HPDE6-E6E7 (cell line): ENCODE measurements around the gene SSBP3.

Source experiments
- DNase-seq: peaks from one replicate; pipeline ENCODE4 v3.0.0; 2011; ENCODE audit warnings: missing footprints; ENCODE audit errors: extremely low spot score

Gene SSBP3

DNA sequence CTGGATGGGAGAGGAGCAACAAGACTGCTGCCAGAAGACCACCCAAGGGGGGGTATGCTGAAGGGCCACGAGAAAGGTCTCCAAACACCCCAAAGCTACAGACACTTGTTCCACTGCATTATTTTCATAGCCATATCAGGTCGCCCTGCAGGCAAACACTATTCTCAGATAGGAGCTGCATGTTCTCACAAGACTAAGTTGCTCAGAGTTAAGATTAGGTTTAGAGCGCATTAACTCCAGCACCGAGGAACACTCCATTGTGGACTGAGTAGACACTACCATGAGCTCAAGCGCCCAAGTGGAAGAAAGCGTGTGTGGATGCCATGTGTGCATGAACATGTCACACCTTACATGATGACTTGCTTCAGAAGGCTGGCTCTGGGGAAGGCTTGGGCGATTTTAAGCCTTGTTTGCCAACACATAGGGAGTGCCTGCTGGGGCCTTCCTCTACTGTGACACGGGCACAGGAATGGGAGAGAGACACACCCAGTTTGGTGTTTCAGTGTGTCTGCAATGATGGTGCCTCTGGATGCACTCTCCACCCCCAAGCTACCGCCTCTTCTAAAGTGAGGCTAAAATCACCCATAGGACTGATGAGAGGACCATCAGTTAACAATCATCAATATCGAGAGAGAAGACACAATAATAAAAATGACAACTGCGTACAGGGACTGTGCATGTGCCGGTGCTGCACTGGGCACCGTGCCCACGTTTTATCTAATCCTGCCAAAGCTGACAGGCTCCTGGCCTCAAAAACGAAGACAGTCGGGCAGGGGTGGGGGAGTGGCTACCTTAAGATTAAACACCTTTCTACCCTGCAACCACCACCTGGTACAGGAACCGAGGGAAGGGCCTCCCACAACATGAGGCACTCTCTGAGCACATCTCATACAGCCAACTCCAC lies 34.9 kb downstream of the SSBP3 start:
- DNase-seq, result no peak

DNA sequence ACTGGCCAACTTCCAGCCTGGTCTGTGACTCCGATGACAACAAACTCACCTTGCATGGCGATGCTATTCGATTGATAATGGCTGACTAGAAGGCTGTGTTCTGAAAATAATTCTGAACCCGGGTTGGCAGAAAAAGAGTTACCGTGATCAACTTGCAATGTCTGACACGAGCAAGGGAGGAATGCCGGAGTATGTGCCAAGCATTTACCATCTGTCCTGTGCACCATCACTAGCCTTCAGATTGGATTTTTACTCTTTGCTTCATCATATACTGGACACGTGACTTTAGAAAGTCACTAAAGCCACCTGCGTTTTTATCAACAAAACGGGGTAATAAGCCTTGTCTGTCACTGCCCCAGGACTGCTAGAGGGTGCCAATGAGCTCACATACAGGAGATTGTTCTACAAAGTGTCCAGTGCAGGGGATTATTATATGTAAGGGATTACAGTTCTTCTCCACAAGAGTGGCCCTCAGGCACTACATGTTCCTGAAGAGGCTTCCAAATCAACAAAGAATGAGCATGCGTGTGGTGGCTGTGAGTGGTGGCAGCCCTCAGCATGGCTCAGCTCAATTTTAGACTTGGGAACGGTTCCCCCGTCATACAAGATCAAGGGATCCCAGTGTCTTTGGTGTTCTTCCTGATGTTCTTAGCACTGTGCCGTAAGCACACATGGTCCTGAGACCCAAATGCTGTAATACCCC lies 35.8 kb downstream of the SSBP3 start:
- no peak for DNase-seq

DNA sequence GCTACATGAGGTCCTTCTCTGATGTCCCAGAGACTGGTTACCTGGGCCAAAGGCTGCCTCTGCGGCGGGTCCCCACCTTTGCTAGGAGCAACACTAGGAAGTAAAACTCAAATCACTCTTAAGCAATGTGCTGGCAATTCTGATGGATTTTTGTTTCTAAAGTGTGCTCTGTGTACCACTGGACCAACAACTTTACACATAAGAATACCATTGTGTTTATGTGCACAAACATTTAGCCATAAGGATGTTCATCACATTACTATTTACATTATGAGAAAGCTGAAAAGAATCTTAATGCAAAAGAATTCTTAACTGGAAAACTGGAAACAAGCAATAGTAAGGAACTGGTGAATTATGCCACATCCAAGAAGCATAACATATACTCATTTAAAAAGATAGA lies 38.6 kb downstream of the SSBP3 start:
- DNase-seq, result no peak

DNA sequence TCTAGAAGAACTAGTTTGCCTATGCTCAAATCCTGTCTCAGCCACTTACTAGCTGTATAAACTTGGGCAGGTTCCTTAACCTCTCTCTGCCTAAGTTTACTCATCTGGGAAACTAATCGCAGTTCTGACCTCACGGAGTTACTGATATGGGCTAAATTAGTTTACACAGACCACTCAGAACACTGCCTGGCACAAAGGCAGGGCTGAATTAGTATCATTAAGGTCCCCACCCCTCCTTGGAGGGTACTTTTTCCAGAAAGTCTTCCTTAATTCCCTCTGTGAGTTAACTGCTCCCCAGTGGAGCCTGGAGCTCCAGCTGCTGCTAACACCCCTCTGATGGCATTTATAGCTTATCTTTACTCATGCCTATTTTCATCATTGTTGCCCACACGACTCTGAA lies 40.3 kb downstream of the SSBP3 start:
- no peak for DNase-seq

DNA sequence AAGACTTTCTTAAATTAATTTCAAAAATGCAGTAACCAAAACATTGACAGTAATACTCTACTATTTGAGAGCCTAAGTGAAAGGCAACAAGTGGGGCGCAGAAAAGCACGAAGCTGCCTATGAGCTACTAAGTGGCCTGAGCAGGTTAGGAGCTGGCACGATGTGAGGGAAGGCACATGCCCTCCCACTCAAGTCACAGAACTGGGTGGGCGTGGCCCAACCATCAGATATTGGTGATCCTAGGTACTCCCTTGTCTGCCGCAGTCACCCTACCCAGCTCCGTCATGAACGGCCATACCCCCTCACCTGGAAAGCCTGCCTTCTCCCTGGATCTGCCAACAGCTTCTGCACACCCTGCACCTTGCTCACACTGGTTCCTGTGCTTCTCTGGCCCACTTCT lies 40.8 kb downstream of the SSBP3 start:
- no peak for DNase-seq

DNA sequence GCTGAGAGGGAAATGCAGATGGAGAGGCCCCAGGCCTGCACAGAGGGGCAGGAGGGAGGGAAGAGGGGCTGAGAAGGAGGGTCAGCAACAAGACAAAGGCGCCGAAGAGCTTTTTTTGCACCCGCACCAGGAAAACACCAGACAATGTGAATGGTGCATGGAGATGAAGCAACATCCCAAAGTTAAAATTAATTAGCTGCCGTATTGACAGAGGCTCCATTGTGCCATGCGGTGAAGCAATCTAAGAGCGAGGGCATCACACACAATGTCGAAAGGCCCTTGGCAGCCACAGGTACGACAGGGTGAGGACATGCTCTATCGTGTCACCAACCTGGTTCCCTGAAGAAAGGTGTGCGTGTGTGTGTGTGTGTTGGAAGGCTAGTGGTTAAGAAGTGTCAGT lies 41.2 kb downstream of the SSBP3 start:
- DNase-seq, result no peak

DNA sequence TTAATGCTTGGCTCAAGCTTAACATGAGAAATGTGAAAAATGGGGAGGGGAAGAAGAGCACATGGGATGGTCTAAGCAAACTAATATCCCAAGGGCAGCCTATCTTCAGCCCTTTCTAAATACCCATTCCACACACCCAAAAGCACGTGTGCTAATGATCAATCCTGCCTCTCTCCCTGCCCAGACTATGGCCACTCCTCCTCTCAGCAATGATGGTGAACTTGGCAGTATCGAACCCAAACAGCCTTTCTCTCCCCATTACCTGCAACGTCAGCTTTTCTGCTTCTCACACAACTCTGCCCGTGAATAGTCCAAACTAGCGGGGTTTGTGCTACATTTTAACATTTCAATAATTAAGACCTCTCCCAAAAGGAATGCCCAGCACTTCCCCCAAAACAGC lies 41.6 kb downstream of the SSBP3 start:
- no peak for DNase-seq

DNA sequence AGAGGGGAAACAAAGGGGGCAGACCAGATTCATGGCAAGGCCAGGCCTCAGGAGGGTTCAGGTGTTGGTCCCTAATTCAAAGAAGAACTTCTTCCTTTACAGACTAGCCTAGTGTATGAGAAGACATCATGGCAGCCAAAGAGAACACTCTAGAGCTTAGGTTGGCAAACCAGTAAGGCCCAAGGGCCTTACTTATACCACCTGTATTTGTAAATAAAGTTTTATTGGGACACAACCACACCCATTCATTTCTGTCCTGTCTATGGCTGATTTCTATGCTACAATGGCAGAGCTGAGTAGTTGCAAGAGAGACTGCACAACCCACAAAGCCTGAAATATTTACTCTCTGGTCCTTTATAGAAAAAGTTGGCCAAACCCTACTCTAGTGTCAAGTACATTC lies 42.3 kb downstream of the SSBP3 start:
- DNase-seq, result no peak

DNA sequence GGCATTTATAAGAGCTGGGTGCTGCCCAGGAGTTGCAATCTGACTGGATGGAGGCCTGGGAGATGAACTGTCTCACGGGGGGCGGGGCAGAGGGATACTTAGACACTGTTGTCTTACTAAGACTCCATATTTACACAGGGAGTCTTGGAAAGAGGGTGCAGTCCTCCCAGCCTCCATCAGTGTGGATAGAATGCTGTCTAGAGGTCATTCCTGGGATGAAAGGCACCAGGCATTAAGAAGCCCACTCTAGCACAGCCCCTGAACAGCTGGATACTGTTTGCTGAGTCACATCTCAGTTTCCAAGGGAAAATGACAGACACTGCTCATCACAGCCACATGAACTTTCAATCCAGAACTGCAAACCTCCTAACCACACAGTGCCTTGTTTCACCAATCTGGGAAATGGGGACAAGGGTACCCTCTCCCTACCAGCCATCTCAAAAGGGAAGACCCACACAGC lies 43.3 kb downstream of the SSBP3 start:
- no peak for DNase-seq

DNA sequence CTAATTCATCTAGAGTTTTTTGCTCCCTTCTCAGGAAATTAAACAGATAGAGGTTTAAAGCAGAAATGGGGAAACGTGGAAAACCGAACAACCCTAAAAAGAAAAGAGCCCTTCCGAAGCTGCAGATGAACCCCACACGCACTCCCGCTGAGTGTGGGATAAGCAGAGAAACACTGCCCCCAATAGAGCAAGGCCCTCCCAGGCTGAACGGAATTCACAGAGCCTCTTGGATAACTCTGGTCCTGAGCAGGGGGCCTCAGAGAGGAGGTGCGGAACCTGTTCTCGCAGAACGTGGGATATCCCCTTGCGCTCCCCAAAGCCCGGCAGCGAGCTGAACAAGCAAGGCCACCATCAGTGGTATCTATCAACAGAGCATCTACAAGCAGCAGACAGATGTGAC lies 44.9 kb downstream of the SSBP3 start:
- no peak for DNase-seq

DNA sequence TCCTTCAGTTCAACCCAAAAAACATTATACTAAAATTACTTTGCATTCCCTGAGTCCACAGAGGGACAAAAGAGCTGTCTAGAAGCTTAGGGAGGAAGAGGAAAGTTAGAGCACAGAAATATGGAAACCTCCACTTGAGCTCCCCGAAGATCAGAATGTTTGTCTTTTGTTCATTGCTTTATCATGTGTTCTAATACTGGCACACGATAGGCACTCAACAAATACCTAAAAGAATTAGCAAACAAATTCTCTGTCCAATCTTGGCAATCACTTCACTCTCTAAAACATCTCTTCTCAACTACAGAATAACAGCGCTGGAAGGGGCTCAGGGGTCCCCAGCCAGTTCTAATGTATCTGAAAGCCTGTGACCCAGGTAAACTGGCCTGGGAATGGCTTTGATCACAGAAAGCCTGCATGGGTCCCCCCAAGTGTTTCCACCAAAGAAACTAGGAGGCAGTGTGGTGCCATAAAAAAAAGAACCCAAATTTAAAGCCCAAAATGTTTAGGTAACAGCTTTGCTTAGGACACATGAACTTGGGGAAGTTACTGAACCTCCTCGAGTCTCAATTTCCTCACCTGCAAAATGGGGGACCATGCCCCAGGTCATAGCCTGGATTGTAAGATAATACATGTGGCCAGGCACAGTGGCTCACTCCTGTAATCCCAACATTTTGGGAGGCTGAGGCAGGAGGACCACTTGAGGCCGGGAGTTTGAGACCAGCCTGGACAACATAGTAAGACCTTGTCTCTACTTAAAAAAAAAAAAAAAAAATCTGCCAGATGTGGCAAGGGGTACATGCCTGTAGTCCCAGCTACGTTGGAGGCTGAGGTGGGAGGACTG lies 45.8 kb downstream of the SSBP3 start:
- DNase-seq, result no peak

DNA sequence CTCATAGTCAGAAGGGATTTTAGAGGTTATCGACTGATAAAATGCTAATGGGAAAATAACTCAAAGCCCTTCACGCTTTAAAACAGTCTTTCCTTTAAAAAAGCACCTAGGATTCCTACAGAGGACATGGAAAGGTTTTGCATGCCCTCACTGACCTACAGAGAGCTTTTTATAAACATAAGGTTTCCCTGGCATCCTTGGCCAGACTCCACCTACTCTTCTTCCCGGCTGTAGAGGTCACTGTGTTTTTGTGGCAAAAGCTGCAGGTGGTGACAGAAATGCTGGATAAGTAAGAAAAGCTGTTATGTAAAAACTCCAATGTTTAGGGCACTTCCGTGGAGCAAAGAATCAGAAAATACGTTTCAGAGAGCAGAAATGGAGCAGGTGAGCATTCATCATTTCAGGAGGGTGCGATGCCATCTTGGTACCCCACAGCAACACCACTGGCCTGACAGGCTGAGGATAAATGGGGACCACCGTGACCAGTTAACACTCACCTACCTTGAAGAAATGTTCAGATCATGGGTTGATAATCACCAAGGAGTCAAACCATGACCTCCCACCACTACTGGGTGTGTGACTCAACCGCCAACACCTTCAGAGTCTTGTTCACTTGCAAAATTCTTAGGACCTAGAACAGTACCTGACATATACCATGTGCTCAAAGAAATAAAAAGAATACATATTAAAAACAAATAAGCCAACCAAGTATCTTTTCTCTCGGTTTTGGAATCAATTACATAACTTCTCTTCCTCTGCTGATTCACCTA lies 46.6 kb downstream of the SSBP3 start:
- DNase-seq, result no peak

DNA sequence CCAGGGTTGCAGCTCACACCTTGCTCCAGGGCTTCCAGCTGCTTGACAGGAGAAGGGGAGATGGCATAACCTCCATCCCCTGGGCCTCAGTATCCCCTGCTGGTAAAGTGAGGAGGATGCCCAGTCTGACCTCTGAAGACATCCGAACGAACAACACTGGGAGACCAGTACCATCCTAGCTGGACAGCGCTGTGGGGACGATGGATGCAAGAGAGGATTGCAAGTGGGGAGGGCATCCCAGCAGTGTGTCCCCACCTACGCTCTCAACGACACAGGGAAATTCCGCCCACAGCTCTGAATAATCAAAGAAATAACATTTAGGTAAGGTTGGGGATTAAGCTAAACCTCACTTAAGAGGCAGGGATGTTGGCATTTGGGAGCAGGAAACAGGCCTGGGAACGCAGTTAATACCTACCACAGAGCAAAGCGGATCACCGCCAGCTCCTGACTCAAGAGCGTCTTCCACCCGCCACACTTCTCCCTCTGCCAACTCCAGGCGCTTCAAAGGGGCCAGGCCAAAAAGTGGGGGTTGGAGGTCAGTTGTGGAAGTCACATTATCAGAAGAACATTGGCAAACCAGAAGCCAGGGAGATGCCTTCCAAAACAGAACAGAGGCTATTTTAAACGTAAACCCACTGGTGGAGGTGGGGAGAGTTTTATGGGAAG lies 47.6 kb downstream of the SSBP3 start:
- no peak for DNase-seq

DNA sequence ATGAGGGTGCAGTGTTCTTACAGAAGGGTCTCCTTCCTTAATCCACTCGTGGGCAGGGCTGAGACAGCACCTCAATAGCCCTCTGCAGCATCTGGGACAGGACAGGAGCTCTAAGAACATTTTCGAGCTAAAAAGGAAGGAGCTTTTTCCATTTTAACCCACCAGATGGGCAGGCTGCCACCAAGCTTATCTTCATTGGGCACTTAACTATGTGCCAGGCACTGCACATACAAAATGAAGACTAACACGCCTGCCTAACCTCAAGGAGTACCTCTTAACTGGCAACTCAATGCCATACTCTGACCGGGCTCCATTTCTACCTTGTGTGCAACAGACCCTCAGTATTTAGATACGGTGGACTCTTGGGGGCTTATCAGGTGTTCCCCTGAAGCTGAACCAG lies 48.2 kb downstream of the SSBP3 start:
- DNase-seq, result no peak

DNA sequence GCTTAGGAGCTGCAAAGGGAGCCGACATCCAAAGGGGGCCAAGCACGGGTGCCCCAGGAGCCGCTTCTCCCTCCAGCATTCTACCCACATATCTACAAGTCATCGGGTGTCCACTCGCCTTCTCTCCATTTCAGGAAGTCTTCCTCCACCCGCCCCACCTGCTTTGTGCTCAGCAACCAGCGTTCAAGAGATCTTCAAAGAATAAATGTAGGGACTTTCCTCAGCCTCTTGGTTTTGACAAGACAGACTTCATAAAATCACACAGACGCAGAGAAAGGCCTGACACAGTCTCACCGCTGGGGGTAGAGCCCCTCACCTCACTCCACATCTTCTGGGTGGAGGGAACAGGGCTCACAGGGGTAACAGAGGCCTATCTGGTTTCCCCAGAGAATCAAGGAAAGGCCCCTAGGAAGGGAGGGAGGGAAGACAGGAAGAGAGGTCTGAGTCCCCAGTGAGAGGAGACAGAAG lies 49.5 kb downstream of the SSBP3 start:
- DNase-seq, result no peak

DNA sequence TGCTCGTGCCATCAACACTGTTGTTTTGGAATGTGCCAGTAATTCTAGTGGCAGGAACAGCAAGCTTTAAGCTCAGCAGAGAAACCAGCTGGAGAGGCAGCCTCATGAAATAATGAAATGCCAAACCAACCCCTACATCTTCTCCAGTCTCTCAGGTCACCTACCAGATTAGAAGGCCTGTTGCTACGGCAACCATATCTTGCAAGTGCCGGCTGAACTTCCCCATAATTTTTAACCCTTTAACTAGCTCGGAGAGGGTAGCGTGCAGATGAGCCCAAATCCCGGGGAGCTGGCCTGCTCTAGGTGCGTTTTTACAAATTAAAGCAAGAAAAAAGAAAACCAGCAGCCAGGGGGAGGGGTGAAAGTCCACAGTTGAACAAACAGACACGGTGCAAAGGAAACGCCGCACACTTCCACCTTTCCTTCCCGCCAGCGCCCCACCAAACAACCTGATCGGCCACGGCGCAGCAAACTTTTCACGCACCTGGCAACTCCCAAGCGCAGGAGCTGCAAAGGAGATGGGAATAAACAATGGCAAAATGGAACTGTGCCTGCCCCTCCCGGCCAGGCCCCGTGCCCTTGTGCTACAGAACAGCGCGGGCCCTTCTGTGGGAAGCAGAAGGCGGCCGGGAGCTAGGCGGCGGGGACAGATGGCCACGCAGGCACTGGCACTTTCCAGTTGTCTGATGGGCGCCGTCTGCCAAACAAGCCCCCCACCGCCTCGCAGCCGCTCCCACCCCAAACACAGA lies 50.1 kb downstream of the SSBP3 start:
- DNase-seq, result no peak

DNA sequence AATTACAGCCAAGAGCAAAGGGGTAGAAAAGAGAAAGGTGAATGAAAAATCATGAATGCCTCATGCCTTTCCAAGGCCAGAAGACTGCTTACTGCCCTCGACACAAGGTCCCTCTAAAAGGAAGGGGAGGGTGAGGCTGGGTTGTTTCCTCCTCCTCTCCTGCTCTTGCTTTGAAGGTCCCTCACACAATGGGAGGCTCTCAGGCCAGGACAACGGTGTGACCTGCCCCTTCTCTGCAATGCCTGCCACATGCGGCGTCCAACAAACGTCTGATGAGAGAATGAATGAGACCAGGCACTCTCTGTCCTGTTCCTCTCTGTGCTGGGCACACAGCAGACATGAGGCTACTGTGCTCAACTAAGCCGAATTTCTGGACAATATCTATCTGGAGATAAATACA lies 51.3 kb downstream of the SSBP3 start:
- no peak for DNase-seq

DNA sequence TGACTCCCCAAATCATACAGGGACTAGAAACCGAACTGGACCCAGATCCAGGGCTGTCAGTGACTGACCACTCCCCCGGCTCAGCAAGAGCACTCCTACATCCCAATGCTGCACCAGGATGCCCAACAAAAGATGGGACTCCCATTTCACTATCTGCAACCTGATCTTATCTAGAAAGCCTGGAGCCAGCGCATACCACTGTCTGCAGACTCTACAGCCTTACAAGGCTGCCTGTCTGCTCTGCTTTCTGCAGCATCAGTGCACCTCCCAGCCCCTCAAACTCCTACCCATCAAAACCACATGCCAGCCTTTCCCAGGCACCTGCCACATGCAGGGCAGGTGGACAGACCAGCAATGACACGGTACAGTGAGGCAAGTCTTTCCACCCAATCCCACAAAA lies 52.2 kb downstream of the SSBP3 start:
- DNase-seq, result no peak

DNA sequence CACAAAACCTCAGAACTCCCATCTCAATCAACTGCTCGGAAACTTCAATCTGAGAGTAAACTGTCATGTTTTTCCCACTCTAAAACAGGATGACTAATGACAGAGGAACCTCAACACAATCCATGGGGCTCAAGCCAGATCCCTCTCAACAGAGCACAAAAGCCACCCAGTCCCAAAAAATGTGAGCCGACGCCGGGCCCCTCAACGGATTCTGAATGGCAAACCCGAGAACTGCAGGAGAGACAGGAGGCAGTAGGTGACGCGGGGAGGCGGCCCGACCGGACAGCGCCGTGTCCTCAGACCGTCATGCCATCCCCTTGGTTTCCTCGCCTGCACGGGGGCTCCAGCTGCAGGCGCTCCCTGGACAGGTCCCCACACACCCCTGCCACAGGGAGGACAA lies 53.4 kb downstream of the SSBP3 start:
- DNase-seq, result no peak

DNA sequence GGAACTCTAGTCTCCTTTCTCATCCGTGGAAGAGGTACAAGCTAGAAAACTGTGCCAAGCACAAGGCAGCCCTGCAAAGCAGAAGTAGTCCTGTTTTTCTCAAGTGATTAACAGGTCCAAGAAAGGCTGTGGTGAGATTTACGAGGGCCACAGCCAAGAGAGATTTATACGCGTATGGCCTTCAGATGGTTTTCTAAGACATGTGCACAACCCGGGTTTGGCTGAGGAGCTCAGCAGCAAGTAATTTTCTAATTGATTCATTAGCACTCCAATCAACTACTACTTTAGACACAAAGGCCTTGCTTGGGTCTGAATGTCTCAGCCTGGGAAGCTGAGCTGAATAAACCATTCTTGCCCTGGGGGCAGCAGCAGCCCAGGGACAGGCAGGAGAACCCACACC lies 55.8 kb downstream of the SSBP3 start:
- DNase-seq, result no peak
